Keratinocyte (primary cell): Measurements from ENCODE around the gene STAT3.

Experiments used
- CTCF ChIP-seq, 3 experiments: IDR thresholded peaks in 1 of 3; conservative IDR thresholded peaks in 1 of 3; optimal IDR thresholded peaks in 1 of 3; 2 replicates in 2 of 3; 3 replicates in 1 of 3; pipeline versions ENCODE3 to v1.5.1; 2011; ENCODE audit warnings: low read length in 3 of 3, mild to moderate bottlenecking in 3 of 3, moderate library complexity in 2 of 3, control low read depth in 1 of 3, inconsistent platforms in 1 of 3; ENCODE audit not compliant: insufficient read depth in 2 of 3; ENCODE audit errors: extremely low read depth in 1 of 3
- EZH2 ChIP-seq: IDR thresholded peaks from one replicate; pipeline ENCODE4 v1.6.1; 2012; ENCODE audit warnings: inconsistent platforms, mild to moderate bottlenecking, low read length, moderate library complexity

DNA sequence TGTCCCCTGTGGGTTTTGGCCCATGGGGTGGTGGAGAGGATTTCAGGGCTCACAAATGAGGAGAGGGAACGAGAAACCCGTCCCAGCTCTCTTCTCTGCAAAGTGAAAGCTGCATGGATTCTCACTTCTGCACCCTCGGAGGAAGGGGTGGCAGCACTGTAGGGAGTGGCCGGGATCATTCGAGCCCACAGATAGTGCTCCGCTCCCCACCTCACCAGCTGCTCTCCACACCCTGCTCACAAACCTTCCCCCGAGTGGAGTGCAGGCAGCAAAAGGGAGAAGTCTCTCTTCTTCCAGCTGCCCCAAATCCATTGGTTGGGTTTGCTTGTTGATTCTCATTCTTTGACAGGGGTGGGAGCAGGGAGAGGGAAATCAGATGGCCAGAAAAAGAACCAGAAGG is 79.8 kb downstream of the STAT3 start:
- TF ChIP-seq CTCF (optimal IDR thresholded peaks at IDR 0.05 in 1 of 3, IDR thresholded peaks at IDR 0.05 in 1 of 3, conservative IDR thresholded peaks at IDR 0.05 in 1 of 3; ENCODE audit: extremely low read depth in 1 of 3, insufficient read depth in 2 of 3, low read length in 3 of 3), result no peak
- no peak for TF ChIP-seq EZH2
